ENCODE measurements around the gene CNKSR1.
"Not testable (repeated sequence)": the region's sequence is repeated elsewhere in the genome, so short reads cannot be mapped to it uniquely, and the experiment has no call there.

CNKSR1 gene

DNA sequence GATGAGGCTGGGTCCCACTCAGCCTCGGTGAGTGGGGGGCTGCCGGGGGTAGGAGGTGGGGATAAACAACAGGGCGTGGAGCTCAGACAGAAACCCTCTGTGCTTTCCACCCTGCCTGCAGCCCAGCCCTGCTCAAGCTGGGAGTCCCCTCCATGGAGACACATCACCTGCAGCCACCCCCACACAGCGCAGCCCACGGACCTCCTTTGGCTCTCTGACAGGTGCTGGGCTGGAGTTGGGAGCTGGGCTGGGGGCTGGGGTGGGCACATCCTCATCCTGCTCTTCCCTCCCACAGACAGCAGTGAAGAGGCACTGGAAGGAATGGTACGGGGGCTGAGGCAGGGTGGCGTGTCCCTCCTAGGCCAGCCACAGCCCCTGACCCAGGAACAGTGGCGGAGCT, 11.2 kb downstream of the CNKSR1 start:
- DNase-seq = no peak

DNA sequence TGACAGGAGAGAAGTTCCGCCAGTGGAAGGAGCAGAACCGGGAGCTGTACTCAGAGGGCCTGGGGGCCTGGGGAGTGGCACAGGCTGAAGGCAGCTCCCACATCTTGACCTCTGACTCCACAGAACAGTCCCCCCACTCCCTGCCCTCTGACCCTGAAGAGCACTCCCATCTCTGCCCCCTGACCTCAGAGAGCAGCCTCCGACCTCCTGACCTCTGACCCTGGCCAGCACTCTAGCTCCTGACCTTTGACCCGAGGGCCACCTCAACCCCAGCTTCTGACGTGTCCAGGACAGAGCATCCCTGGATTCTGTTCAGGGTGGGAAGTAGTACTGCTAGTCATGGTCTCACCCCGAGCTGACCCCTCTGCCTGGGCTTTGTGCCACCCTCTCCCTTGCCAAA, 12.0 kb downstream of the CNKSR1 start:
- no peak for DNase-seq

DNA sequence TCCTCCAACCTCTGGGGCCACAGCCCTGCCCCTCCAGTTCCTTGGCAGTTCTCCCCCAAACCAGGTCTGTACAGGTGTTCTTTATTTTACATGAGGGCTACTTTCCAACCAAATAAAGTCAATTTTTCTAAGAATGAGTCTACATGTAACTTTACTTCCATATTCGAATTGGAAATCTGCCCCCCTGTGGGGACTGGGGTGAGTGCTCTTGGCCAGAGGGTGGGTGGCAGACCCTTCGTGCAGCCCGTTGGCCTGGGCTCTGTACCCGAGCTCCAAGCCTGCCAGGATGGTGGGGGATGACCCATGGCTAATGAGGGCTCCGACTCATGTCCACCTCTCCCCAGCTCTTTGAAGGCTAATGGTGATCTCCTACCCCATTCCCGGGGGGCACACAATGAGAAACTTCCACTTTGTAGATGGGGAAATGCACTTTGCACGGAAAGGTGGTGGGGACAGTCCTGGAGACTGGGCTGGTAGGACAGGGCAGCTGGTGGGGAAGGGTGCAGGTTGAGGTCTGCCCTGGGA, 12.5 kb downstream of the CNKSR1 start:
- no peak for DNase-seq

DNA sequence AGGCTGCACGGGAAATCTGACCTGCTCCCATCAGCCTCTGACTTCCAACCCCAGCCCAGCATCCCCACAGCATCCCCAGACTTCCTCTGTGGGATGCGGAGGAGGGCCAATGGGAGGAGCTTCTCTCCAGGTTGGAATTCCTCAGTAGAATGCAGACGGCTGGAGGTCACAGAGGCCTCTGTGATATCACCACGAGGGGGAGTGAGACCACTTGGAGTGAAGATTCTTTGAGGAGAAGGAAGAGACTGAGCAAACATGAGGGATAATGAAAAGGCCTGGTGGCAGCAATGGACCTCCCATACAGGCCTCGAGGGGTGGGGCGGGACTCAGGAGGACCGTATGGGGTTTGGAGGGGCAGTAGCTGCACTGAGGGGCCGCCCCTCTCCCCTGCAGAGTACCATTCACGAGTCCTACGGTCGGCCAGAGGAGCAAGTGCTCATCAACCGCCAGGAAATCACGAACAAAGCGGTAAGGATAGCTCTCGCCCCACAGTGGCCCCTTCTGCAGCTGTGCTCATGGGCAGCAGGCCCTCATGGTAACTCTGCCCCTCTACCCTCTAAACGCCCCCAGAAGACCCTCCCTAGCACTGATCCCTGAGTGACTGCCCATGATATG, 13.2 kb downstream of the CNKSR1 start, which contains the start of gene CATSPER4:
Gene CATSPER4 (plus strand): TSS at position 230 of the 615 bp plus-strand sequence. CDS start 26 bp downstream, at position 256.
- no peak for DNase-seq

DNA sequence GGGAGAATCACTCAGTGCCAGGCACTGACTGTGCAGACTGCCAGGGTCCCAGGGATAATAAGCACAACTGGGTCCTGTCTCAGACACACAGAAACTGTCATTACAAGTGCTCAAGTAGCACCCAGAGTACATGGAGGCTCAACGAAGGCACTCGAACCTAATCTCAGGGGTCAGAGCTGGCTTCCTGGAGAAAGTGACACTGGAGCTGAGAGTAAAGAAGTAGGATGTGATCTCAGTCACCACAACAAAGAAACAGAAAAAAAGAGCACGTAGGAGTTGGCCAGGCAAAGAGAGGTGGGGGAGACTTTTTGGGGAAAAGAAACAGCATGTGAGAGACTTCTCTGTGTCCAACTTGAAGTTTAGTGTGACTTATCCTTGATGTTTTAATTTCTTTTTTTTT, 14.4 kb downstream of the CNKSR1 start:
- no peak for DNase-seq

DNA sequence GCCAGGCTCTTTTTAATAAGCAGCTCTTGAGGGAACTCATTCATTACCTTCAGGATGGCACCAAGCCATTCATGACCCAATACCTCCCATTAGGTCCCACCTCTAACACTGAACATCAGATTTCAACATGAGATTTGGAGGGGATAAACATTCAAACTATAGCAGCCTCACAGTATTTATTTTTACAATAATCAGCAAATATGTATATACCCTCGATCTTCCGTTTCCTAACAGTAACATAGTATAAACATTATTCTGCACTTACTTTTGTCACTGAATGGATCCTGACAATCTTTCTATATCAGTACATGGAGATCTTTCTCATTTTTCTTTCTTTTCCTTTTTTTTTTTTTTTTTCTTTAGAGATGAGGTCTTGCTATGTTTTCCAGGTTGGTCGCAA, 18.5 kb downstream of the CNKSR1 start:
- no peak for DNase-seq

DNA sequence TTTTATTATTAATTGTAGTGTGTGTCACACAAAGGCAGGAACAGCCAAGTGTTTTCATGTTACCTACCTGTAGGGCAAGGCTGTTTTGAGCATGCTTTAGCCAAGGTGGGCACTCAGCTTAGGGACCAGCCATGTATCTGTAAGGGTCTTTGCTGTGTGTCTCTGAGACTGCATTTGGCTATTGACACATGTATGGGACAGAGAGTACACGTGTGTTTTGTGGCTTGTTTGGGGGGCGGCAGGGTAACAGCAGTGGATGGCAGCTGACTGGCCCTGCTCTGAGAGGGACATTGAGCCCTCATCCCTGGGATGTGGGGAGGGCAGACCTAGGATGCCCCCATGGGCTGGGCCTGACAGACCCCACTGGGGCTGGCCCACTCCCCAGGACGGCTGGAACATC, 20.0 kb downstream of the CNKSR1 start:
- DNase-seq = no peak

DNA sequence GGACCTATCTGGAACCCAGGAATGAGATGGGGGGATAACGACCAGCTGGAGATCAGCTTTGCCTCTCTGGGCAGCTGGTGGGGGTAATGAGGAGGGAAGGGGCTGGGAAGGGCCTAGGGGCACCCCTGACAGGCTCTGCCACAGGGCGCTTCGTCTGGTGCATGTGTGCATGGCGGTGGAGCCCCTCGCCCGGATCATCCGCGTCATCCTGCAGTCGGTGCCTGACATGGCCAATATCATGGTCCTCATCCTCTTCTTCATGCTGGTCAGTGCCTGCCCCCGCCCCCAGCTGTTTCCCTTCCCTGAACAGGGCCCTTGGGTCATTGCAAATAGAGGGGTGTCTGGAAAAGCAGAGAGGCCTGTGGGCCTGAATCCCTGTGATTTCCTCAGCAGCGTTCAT, 20.5 kb downstream of the CNKSR1 start:
- no peak for DNase-seq

DNA sequence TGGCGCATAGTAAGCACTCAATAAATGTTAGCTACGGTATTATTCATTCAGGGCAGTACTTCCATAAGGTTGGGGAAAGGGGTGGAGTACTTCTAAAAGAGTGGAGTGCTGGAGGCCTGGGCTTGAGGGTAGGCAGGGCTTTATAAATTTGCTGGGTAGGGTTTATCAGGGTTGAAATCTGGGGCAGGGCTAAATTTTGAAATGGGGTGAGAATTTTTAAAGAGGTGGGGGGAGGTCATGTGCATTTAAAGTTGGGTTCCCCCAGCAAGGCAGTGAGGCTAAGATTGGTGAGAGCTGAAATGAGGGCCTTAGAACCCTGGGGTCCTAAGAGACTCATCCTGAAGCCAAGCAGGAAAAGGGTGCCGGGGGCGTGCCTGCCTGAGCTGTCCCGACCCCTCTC, 23.1 kb downstream of the CNKSR1 start:
- no peak for DNase-seq

DNA sequence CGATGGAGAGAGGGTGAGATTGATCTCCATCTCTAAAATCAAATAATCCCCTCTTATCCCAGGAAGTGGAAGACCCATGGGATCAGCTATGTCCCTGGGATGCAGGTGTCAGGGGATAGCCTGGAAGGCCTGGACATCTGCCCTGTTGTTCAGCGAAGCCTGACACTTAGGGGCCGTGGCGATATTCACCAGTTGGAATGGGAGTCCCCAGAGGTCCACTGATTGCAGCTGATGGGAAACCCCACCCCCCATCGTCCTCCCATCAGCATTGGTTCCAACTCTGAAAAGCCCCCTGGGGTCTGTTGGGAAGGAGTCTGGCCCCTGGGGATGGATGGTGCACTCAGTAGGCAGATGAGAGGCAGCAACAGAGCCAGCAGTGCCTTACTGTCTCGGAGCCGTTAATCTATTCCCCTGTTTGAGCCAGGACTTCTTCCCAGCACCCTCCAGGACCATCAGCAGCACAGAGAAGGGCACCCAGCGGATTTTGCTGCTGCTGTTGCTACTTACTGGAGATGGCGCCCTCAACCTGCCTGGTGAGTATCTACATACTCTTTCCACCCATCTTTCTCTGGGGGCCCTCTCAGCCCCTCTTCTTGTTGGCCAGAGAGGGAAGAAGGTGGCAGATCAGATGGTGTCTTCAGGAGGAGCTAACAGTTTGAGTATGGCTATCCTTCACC, 26.5 kb downstream of the CNKSR1 start:
- DNase-seq = no peak

DNA sequence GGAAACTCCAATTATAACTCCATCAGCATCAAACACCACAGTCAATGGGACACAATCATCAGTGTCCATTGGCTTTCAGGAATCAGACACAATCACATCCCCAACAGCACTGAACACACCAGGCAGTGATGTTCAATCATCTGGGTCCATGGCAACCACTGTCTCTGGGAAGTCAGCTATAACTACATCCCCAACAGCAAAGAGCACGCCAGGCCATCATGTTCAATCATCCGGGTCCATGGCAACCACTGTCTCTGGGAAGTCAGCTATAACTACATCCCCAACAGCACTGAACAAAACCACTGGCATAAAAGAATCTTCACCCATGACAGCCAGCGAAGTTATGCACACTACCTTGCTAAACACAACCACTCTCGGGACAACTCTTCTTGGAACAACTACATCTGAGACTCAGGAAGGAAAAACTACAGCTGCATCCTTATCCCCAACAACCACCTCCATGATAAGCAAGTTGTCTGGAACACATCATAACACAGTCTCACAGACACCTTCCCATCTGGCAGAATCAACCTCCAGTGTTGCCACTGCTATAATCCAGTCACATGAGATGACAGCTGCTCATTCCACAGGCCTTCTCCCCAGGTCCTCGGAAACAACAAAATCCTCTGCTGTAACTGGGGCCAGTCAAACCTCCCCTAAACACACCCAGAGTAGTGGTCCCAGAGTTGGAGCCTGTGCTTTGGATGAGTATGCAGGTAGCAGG, 33.0 kb downstream of the CNKSR1 start:
- DNase-seq = no peak

DNA sequence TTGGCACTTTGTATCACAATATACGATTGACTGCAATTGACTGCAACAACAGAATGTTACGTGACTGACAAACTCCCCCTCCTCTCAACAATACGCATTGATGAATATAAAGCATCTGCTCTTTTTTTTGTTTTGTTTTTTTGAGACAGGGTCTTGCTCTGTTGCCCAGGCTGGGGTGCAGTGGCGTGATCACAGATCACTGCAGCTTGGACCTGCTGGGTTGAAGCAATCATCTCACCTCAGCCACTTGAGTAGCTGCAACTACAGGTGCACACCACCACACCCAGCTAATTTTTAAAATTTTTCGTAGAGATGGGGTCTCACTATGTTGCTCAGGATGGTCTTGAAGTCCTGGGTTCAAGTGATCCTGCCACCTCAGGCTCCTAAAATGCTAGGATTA, 35.4 kb downstream of the CNKSR1 start:
- no peak for DNase-seq

DNA sequence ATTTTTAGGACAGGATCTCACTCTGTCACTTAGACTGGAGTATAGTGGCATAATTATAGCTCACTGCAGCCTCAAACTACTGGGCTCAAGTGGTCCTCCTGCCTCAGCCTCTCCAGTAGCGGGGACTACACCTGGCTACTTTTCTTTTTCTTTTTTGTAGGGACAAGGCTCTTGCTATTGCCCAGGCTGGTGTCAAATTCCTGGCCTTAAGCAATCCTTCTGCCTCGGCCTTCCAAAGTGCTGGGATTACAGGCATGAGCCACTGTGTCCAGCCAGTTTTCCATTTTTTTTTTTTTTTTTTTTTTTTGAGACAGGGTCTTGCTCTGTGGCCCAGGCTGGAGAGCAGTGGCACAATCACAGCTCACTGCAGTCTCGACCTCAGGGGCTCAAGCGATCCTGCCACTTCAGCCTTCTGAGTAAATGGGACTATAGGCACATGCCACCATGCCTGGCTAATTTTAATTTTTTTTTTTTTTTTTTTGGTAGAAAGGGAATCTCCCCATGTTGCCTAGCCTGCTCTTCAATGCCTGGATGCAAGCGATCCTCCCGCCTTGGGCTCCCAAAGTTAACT, 36.1 kb downstream of the CNKSR1 start:
- no peak for DNase-seq

DNA sequence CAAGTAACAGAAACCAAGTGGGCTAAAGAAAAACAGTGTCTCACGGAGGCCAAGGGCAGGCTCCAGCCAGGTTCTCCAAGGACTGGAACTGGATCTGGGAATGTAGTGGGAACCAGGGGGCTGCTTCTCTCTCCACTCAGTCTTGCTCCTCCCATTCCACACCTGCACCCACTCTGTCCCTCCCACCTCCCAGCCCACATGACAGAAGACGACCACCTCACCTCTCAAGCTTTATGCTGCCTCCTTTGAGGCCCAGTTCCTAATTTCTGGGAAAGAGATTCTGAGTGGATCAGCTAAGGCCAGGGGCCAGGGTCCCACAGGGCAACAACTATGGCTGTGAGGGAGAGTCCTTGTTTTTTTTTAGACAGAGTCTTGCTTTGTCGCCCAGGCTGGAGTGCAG, 38.0 kb downstream of the CNKSR1 start:
- no peak for DNase-seq

DNA sequence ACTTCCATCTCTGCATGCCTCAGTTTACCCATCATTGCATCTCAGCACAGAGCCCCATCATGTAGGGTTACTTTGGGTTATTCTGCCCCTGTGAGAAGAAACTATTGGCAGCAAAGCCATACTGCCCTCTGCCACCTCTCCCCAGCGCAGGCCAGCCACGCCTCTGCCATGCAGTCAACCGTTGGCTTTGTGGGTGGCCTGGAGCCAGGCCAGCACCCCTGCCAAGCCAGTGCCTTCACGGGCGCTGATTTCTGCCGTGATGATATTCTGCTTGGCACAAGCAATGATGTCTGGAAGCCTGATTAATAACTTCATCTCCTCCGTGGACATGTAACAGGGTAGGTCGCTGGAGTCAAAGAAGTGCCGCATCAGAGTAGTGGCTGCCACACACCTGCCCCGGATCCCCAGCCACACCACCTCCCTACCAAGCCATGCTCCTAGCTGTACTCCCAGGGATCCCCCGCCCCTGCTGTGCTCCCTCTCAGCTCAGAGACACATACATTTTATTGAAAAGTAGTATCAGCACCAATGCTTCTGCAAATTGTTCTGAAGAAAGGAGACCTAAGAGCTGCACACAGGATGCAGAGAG, 41.7 kb downstream of the CNKSR1 start:
- no peak for DNase-seq

DNA sequence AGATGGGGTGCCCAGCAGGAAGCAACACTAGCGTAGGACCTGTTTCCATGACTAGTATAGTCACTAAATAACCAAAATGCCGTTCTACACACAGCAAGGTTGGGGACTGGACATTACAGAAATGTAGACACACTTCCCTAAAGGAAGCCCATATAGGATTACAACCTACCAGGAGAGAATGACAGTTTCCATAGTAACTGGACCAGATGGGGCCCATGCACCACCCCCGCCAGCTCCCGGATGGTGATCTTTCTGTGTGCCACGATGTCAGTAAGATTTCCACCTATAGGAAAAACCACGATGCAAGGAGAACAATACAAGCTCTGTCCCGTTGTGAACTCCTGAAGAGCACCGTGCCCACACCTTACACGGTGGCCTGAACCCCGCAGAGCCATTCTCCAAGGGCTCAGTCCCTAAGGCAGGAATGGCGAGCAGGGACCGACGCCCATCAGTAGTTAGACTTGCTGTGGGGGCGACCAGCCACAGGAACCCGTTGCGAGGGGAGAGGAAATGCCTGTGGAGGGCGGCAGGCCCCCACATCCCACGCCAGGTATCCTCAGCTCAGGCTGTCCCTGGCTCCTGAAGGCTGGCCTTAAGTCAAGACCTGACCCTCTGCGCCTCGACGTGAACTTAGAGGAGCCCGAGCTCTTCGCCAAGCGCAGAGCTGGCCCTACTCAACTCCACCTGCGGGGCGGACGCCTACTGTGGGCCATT, 43.1 kb downstream of the CNKSR1 start:
- no peak for DNase-seq

DNA sequence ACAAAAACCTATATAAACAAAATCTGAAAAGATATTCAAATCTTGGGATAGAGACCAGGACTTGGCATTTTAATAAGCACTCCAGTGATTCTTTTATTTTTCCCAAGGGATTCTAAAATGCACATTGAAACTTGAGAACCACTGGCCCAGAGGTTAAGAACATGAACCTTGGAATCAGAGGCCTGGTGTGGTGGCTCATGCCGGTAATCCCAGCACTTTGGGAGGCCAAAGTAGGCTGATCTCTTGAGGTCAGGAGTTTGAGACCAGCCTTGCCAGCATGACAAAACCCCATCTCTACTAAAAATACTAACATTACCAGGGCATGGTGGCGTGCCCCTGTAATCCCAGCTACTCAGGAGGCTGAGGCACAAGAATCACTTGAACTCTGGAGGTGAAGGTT, 43.8 kb downstream of the CNKSR1 start:
- DNase-seq = no peak

DNA sequence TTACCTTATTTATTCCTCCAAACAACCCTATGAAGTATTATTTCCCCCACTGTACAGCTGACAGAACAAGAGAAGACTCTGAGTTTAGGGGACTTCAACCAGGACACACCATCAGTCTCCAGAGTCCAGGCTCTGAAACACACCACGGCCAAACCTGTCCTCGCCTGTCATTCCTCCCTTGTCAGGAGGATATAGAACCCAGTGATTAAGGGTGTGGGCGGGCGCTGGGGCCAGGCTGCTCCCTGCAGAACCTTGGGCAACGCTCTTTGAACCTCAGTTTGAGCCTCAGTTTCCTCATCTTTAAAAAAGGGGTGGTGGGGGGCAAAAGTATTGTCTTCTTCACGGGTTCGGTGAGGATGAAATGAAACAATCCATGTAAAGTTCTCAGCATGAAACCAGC, 47.3 kb downstream of the CNKSR1 start:
- no peak for DNase-seq

DNA sequence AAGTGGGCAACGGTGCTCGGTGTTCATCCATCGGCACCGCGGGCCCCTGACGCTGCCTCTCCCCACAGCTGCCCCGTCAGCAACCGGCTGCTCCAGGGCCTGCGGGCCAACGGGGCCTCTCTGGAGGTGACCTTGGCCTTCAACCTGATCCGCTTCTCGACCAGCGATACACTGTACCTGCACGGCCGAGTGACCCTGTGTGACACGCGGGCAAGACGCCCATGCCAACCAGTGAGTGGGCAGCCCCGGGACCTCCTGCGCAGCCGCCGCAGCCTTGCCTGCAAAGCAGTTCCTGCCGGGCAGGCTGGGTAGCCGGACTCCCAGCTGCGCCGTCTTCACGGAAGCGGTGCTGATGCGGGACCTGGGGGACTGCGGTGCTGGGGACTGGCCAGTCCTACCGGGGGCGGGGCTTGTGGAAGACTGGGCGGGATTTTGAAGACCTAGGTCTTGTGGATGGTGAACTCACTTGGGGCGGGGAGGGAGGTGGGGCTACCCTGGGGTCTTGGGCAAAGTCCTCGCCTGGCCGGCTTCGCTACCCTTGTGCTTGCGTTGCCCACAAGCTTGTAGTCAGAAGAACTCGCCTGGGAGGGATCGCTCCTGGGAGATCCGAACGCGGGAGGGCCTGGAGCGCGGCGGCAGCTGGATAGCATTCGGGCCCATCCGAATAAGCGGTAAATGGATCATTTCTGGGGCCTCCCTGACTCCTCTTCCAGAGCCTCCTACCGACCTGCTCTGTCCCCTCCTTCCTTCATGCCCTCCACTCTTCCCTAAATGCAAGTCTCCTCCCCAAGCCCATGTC, 47.9 kb downstream of the CNKSR1 start:
- DNase-seq = no peak

DNA sequence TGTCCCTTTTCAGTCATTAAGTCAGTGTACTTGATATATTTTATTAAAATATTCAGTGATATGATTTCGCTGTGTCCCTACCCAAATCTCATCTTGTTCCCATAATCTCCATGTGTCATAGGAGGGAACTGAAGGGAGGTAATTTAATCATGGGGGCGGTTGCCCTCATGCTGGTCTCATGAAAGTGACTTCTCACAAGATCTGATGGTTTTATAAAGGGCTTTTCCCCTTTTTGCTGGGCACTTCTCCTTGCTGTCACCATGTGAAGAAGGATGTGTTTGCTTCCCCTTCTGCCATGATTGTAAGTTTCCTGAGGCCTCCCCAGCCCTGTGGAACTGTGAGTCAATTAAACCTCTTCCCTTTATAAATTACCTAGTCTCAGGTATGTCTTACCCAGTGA, 53.4 kb downstream of the CNKSR1 start:
- not testable (repeated sequence) for DNase-seq

DNA sequence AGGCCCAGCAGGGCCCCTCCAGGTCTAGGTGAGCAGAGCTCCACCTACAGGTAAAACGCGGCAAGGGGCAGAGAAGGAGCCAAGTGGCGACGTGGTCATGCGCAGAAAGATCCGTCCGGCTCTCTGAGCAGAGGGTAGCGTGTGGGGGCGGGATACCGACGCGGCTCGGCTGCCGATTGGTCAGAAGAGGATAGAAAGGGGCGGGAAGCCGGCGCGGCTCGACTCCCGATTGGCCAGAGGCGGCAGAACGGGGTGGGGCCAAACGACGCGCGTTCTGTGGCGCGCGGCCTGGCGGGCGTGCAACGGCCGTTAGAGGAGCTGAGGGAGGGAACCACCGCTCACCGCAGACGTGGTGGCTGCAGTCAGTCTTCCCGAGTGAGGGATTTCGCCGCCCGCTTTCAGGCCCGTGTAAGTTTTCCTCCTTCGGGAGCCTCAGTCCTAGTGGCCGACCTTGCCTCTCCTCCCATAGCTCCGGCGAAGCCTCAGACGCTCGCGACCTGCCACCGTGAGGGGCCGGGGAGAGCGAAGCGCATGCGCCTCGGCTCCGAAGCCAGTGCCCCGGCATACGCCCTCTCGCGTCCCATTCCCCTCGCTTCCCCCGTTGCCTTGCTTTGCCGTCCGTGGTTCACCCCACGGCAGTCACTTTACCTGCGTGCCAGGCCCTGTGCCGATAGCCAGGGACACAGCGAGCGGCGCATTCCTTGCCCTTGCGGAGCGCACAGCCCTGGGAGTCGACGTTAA, 56.8 kb downstream of the CNKSR1 start, which contains the start of gene CEP85:
Gene CEP85 (plus strand): TSS at position 298 of the 741 bp plus-strand sequence. CDS start 5,584 bp downstream, outside the sequence.
- peak; percentile 78 for DNase-seq
